HL-60 (cell line): ENCODE results near the gene PCYT1B.
"Not testable (repeated sequence)": the region's sequence is repeated elsewhere in the genome, so short reads cannot be mapped to it uniquely, and the experiment has no call there.

Experiments
- DNase-seq, 2 experiments: peaks; one replicate each; pipeline ENCODE4 v3.0.0-alpha.2; 2010 to 2020; ENCODE audit warnings: low read depth in 1 of 2, low spot score in 1 of 2
- H3K27ac ChIP-seq: fragments of 250-450 bp; sonication (Bioruptor Pico); replicated peaks from 2 replicates; pipeline ENCODE4 v1.5.1; 2020; ENCODE audit warnings: mild to moderate bottlenecking, moderate library complexity
- H3K27me3 ChIP-seq: fragments of 250-450 bp; sonication (Bioruptor Pico); 2 replicates; pipeline ENCODE4 v1.5.1; 2021; ENCODE audit warnings: mild to moderate bottlenecking, moderate library complexity; ENCODE audit not compliant: insufficient read depth, poor library complexity, severe bottlenecking
- H3K4me3 ChIP-seq: replicated peaks from 2 replicates; pipeline ENCODE4 v1.5.1; 2011; ENCODE audit warnings: mild to moderate bottlenecking, control low read depth, low read length; ENCODE audit not compliant: insufficient read depth
- CTCF ChIP-seq: IDR thresholded peaks from one replicate; pipeline ENCODE4 v1.5.1; 2011; ENCODE audit warnings: low read length, control low read depth, inconsistent platforms; ENCODE audit not compliant: insufficient read depth
- GABPA ChIP-seq: IDR thresholded peaks from 2 replicates; pipeline ENCODE4 v1.6.1; 2012; ENCODE audit warnings: low read depth
- POLR2AphosphoS5 ChIP-seq: IDR thresholded peaks from 2 replicates; pipeline ENCODE4 v1.6.1; 2012; ENCODE audit warnings: low read depth
- SPI1 ChIP-seq: IDR thresholded peaks from 2 replicates; pipeline ENCODE4 v1.6.1; 2012; ENCODE audit warnings: low read depth, mild to moderate bottlenecking, borderline replicate concordance
- TF ChIP-seq, protein P1 (sequence below): IDR thresholded peaks from 2 replicates; pipeline ENCODE4 v1.6.1; 2012; ENCODE audit warnings: low read depth; ENCODE audit not compliant: insufficient replicate concordance

Gene PCYT1B

DNA sequence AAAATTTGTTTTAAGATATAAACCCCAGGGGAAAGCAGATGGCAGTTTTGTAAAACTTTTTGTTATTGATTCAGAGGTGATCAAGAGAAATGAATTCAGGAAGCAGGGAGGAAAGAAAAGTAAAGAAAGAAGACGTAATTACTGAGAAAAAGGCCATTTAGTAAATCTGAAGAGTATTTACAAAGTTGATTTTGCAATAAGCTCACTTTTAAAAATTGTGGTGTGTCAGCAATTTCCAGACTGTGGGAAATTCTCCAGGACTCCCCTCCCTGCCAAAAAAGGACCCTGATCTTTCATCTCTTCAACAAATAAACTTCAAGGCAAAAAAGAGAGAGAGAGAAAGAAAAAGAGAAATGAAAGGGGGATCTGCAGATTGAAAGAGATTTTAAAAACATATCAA lies 36.6 kb downstream of the PCYT1B start:
- H3K4me3 ChIP-seq = no peak overlapping the region
- TF ChIP-seq CTCF = no peak
- TF ChIP-seq GABPA = no peak
- no peak for TF ChIP-seq SPI1
- TF ChIP-seq, protein P1, sequence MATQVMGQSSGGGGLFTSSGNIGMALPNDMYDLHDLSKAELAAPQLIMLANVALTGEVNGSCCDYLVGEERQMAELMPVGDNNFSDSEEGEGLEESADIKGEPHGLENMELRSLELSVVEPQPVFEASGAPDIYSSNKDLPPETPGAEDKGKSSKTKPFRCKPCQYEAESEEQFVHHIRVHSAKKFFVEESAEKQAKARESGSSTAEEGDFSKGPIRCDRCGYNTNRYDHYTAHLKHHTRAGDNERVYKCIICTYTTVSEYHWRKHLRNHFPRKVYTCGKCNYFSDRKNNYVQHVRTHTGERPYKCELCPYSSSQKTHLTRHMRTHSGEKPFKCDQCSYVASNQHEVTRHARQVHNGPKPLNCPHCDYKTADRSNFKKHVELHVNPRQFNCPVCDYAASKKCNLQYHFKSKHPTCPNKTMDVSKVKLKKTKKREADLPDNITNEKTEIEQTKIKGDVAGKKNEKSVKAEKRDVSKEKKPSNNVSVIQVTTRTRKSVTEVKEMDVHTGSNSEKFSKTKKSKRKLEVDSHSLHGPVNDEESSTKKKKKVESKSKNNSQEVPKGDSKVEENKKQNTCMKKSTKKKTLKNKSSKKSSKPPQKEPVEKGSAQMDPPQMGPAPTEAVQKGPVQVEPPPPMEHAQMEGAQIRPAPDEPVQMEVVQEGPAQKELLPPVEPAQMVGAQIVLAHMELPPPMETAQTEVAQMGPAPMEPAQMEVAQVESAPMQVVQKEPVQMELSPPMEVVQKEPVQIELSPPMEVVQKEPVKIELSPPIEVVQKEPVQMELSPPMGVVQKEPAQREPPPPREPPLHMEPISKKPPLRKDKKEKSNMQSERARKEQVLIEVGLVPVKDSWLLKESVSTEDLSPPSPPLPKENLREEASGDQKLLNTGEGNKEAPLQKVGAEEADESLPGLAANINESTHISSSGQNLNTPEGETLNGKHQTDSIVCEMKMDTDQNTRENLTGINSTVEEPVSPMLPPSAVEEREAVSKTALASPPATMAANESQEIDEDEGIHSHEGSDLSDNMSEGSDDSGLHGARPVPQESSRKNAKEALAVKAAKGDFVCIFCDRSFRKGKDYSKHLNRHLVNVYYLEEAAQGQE = no peak
- TF ChIP-seq POLR2AphosphoS5 = no peak
- H3K27ac ChIP-seq = no peak overlapping the region
- no peaks in the 10 kb centered on the region for H3K27me3 ChIP-seq
- DNase-seq = no peak

GRCh38 chrX:24607616-24608015 lies 39.5 kb downstream of the PCYT1B start:
- TF ChIP-seq GABPA (no peak), SPI1 (no peak), CTCF (no peak), POLR2AphosphoS5 (no peak)
- Histone ChIP-seq H3K4me3 (no peak overlapping the region), H3K27me3 (no peaks in the 10 kb centered on the region), H3K27ac (peak overlapping the region; percentile 55)
- DNase-seq = peak; percentile 47

DNA sequence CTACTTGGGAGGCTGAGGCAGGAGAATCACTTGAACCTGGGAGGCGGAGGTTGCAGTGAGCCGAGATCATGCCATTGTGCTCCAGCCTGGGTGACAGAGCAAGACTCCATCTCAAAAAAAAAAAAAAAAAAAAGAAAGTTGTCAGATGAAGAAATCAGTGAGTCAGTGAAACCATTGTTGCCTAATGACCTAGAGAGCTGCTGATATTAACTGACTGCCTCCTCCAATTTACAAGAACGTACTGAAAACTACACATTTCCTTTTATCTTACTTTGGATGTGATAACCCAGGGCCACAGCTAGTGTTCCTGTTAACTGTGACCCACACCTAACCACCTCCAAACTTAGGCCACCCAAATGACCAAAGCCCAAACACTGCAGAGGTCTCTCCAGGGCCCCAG lies 41.2 kb downstream of the PCYT1B start:
- DNase-seq = peak; percentile 28 to 37
- not testable (repeated sequence) for H3K4me3 ChIP-seq, H3K27me3 ChIP-seq
- H3K27ac ChIP-seq = peak overlapping the region; percentile 55

GRCh38 chrX:24603191-24603590 lies 44.0 kb downstream of the PCYT1B start:
- no peak for DNase-seq
- H3K27me3 ChIP-seq = peaks cover 2% of the 10 kb centered on the region
- H3K27ac ChIP-seq = no peak overlapping the region
- TF ChIP-seq CTCF (no peak), GABPA (no peak)
- TF ChIP-seq, protein P1 = no peak
- no peak overlapping the region for H3K4me3 ChIP-seq
